Fibroblast of skin of right biceps (primary cell): ENCODE results near the gene TULP3.

Experiments
- DNase-seq: peaks from one replicate; pipeline ENCODE4 v3.0.0-alpha.2; 2013

The TULP3 gene

DNA sequence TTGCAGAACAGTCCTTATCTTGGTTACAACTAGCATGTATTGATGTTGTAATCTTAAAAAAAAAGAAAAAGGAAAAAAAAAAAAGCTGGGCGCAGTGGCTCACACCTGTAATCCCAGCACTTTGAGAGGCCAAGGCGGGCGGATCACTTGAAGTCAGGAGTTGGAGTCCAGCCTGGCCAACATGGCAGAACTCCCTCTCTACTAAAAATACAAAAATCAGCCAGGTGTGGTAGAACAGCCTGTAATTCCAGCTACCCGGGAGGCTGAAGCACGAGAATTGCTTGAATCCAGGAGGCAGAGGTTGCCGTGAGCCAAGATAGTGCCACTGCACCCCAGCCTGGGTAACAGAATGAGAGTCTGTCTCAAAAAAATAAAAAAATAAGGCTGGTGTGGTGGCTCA, 42.9 kb downstream of the TULP3 start:
- no peak for DNase-seq

DNA sequence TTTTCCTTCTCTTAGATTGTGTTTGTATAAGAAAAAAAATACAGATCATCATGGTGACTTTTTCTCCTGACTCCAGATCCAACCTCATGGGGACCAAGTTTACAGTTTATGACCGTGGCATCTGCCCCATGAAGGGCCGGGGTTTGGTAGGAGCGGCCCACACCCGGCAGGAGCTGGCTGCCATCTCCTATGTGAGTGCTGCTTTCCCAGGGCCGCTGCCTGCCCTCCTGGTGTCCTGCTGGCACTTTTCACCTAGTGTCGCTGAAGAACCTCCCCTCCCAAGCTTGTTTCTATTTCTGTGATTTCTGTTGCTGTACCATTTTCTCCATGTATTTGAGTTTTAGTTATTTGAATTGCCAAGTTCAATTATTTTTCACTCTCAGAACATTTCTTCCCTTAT, 43.7 kb downstream of the TULP3 start:
- DNase-seq = no peak

DNA sequence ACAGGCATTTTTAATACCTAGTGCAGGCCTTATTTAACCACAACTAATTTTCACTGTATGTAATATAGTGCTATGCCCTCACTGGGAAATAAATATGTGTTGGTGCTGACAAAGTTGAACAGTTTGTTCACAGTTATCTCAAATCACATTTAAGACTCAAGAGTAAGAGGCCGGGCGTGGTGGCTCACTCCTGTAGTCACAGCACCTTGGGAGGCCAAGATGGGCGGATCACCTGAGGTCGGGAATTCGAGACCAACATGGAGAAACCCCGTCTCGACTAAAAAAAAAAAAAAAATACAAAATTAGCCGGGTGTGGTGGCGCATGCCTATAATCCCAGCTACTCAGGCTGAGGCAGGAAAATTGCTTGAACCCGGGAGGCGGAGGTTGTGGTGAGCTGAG, 45.6 kb downstream of the TULP3 start:
- no peak for DNase-seq

DNA sequence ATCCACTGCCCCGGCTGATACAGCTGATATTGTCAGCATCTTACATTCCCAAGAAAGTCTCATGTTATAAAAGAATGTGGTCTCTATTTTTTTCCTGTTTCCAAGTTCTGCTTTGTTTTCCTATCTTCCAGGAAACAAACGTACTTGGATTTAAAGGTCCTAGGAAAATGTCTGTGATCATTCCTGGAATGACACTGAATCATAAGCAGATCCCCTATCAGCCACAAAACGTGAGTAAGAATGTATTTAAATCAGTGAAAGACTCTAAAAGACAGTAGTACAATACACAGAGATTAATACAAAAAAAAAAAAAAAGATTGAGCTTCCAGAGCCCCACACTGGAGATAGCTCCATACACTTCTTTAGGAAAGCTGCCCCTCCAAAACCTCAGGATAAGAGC, 46.8 kb downstream of the TULP3 start:
- no peak for DNase-seq

DNA sequence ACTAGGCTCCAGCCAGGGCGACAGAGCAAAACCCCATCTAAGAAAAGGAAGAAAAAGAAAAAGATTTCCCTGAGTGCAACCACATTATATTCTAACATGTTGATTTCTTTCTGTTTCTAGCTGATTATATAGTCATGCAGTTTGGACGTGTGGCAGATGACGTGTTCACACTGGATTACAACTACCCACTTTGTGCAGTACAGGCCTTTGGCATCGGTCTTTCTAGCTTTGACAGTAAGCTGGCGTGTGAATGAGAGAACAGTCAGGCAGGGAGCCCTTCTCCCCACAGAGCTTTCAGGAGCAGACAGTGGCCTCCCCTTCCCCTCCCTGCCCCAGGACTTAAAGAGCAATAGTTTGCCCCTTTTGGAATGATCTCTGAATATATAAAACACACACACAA, 48.5 kb downstream of the TULP3 start:
- no peak for DNase-seq

DNA sequence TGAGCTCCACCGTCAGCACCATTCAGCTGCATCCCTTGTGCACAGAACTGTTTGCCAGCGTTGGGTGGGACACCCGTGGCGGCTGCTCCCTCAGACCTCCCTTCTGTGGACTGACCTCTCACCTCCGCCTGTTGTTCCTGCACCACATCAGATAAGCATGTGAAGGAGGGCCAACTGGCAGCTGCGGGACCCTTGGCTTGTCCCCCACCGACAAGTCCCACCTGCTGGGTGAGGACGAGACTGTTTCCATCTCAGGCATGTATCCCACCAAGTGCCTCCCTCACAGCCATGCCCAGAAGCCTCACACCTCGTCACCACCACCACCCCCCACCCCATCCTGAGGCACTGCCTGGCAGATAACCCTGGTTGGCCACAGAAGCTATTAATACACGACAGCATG, 49.9 kb downstream of the TULP3 start:
- no peak for DNase-seq

DNA sequence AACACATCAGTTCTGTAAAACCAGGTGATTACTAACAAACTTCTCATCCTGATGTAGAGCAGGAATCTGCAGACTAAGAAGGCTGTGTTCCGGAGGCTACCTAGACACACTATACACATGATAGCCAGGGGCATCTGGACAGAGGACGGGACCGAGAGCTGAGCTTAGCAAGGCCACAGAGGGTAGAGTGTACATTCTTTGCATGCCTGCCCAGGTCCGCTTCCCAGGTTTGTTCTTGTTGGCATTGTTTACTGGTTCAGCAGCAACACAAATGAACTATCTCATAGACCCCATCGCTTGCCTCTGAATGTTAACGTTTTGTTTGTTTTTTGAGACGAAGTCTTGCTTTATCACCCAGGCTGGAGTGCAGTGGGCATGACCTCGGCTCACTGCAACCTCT, 50.8 kb downstream of the TULP3 start:
- DNase-seq = no peak

DNA sequence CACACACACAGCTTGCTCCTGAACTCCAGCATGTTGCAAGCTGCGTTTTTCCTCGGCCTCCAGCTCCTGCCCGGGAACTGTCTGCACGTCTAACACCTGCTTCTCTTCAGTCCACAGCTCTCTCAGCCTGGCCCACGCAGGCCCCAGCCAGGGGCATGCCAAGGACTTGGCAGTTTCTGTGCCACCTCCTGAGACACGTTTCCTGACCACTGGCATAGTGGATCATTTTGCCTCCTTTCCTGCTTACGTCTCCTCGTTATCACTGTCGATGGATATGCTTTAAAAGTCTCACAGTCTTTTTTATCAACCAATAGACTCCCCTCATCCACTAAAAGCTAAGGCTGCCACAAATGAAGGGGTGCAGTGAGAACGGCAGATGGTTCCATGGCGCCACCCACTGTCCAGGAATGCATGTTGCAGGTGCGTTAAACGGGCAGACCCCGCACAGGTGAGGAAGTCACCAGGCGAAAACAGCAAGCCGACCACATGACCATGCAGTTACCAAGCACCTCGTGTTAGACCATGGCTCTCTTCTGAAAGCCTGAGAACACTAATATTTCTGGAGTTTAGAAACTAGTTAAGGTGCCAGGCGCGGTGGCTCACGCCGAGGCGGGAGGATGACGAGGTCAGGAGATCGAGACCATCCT, 53.8 kb downstream of the TULP3 start:
- no peak for DNase-seq

DNA sequence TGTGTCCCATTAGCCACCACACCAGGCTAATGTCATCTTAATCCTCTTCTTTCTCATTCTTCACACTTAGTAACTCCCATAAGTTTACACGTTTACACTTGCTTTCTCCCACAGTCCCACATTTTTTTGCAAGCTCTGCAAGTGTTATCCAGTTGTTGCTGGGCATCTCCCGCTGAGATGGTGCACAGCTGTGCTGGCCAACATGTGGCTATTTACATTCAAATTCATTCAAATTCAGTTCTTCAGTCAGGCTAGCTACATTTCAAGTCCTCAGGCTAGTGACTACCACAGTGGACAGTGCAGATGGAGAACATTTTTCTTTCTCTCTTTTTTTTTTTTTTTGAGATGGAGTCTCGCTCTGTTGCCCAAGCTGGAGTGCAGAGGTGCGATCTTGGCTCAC, 58.7 kb downstream of the TULP3 start:
- no peak for DNase-seq

DNA sequence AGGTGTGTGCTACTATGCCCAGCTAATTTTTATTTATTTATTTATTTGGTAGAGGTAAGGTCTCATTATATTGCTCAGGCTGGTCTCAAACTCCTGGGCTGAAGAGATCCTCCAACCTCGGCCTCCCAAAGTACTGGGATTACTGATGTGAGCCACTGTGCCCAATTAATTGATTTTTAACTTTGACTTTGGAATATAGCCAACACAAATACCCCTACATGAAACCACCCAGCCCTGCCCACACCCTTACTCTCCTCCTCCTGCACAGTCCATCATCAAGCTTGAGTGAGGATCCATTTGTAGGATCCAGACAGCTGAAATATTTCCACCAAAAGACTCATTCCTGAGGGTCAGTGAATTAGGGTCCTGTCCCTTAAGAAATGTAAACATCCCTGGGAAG, 65.2 kb downstream of the TULP3 start:
- no peak for DNase-seq

DNA sequence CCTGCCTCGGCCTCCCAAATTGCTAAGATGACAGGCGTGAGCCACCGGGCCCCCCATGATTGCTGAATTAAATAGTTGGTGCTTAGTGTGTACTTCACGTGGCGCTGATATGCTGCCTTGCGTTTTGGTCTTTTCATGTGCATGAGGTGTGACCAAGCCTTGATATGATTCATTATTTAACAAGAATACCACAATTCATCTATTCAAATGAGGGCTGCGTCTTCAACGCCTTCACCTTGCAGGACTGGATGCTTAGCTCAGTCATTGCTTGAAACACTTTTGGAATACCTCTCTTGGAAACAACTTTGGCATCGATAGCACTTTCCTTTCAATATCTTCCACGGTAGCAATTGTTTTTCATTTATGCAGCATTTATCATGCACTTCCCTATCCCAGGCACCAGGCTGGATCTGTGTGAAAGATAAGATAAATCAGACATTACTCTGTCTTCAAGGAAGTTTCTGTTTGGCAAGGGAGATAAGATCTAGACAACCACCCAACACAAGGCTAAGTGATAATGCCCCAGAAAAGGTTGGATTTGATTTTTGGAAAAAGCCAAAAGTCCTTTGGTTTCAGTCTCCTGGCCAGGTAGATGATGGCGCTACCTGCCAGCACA, 67.2 kb downstream of the TULP3 start:
- no peak for DNase-seq

DNA sequence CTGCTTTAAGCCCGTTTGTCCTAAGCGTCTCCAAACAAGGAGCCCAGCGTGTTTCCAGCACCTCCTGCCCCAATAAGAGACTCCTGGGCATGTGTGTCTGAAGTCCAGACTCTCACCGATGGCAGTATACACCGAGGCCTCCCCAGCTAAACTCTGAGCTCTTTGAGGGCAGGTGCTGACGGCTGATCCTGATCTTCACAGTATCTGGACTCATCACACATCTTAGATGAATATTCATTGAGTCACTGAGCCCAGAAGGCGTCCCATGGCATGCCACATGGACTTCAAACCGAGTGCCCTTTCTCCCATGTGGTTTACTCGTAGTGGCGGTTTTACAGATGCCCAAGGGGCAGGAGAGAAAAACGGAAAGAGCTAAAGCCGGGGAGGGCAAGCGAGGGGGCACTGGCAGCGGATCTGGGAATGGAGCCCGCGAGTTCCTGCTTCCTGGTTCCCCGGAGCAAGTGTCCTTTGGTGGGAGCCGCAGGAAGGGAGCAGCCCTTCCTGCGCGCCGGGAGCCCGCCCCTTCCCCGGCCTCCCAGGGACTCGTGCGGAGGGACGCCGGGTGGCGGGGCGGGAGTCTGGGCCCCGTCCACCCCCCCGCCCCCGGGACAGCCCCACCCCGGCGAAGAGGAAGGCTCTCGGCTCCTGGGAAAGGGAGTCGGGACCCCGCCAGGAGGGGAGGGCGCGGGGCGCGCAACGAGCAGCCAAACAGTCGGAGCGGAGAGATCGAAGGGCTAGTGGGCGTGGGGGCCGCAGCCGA, 67.9 kb downstream of the TULP3 start:
- peak; percentile 86 for DNase-seq

DNA sequence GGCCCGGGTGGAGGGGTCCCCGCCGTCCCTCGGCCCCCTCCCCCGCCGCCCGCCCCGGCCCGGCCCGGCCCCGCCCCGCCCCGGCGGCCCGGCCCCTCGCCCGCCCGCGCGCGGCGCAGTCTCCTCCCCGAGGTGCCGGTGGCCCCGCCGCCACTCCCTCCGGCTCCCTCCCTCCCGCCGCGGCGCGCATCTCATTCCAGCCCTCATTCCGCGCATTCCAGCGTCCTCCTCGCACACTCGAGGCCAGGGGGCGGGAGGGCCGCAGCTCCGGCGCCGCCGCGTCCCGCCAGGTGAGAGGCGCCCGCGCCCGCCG, 68.5 kb downstream of the TULP3 start, which contains the start of gene TEAD4:
Gene TEAD4 (plus strand): TSS at position 206 of the 313 bp plus-strand sequence.
- DNase-seq = peak; percentile 92

DNA sequence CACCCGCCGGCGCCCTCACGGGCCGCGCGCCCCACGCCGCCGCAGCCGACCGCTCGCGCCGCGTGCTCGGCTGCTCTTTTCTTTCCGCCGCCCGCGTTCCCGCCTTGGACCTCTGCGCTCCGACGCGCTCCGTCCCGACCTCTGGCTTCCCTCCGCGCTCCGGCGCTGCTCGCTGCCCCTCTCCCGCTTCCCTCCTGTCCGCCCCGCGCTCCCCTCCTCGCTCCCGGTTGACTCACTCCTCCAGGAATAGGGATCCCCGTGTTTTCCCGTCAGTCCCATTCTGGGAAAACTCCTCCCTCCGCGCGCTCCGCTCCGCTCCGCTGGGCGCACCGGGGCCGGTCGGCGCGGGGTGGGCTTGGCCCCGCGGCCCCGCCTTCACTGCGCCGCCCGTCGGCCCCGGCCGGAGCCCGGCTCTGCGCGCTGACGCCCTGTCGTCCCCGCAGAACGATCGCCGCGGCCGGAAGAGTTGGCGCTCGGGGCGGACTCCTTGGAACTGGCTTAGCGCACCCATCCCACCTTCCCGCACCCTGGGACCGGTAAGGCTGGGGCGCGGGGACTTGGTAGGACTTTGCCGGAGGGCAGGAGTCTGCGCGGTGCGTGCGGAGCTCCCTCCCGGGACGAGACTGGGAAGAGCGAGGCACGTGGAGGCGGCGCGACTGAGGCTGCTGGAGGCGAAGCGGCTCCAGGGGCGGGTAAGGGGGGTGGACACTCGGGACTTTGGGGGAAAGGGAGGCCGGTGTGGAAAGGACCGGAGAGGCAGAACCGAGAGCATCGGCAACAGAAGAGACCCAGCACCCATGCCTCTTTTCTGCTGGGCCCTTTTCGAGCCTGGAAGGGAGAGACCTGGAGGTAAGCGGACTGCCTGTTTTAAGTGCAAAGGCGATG, 69.1 kb downstream of the TULP3 start:
- DNase-seq = peak; percentile 80

DNA sequence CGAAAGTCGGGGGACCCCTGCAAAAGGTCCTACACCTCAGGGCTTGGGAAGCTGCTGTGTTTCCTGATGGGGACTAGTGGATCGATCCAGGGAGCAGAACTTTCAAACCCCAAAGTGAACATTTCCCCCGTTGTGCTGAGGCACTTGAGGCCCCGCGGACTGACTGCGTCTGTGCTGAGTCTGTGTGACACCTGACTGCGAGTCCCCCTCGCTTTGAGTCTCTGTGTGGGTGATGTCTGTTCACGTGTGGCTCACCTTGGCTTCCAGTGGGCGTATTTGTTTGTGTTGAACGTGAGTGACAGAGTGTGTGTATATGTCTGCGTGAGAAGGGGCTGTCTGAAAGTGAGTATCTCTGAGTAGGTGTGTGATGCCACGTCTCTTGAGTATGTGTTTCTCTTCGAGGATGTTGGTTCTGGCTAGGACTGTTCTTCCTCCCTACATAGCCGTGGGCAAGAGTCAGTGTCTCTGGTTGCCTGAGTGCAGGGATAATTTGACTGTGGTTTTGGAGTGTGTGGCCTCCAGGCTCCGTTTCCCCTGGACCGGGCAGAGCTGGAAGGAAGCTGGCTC, 69.8 kb downstream of the TULP3 start:
- peak; percentile 44 for DNase-seq

DNA sequence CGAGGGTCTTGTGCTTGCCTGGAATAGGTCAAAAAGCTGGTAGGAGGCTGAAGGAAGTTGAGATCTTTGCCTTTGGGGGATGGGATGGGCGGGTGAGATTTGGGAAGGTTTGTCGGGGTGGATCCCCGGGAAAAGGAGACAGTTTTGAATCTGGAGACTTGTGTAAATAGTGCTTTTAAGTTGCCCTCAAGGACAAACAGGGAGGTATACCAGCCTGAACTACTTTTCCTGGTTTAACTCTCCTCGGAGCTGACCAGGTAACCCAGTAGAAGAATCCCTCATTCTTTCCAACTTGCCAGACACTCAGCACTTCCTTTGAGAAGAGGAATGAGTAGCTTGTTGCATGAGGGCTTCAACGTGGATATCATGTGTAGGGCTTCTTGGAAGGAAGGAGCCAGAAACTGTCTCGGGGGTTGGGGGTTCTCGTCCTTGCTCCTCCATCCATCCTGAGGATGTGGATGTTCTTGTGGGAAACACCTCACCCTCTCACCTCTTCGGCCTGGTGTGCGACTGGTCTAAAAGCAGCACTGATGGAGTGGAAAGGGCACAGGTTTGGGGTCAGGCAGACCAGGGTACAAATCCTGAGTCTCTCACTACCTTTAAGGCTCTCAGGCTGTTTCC, 70.4 kb downstream of the TULP3 start:
- peak; percentile 26 for DNase-seq

DNA sequence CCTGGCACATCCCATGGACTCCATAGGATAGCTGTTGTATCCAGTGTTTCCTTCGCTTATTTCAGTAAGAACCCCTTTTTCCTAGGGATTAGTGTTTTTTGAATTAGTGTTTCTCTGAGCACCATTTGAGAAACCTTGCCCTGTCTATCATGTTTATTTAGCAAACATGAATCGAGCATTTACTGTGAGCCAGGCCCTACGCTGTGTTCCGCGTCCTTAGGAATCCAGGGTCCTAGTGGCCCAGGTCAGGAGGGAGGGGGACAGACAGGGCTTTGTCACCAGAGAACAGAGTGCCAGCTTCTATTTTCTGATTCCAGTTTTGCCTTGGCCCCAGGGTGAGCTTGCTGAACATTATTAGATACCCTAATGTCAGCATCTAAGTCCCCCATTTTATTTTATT, 71.0 kb downstream of the TULP3 start:
- no peak for DNase-seq

DNA sequence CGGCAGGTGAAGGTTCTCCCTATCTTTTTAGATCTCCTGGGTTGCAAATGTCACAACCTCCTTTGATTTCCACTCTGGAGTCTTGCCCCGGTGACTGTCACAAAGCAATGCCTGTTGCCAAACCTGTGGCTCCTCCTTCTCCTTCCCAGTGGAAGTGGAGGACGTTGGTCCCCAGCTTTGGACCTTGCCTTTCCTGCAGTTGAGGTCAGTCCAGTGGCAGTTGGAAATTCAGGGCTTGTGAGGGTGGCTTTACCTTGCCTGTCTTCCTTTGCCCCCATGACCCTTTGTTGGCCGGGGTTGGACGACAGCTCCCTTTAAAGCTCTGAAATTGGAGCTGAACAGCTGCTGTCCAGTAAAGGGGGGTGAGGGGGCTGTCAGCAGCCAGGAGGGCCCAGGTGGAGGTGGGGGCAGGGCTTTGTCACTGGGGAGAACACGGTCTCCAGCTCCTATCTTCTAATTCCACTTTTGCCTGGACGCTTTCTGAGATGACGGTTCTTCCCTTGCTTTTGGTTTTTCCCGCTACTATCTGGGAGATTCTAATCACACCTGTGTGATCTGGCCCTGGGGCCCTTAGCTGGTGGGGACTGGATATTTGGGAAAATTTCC, 72.6 kb downstream of the TULP3 start:
- no peak for DNase-seq

DNA sequence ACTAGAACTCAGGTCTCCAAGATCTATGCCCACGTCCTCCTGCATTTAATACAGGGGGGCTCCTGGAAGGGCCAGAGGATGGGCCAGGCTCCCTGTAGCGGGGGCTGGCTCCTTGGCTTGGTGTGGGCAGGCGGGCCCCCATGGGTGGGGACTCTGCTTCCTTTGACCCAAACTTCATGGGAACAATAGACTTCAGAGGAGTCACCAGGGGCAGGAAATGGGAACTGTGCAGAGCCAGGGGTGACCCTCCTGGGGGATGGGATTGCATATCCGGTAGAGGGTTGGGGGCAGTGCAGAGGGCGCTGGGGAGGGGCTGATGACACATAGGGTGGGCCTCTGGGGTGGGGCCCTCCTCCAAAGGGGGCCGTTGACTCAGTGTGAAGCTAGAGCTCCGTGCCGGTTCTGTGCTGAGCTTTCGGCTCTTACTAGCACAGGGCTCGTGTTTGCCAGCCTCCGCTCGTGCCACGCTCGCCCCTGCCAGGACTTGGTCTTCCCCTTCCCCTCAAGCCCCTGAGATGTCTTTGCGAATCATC, 73.1 kb downstream of the TULP3 start:
- DNase-seq = peak; percentile 74

DNA sequence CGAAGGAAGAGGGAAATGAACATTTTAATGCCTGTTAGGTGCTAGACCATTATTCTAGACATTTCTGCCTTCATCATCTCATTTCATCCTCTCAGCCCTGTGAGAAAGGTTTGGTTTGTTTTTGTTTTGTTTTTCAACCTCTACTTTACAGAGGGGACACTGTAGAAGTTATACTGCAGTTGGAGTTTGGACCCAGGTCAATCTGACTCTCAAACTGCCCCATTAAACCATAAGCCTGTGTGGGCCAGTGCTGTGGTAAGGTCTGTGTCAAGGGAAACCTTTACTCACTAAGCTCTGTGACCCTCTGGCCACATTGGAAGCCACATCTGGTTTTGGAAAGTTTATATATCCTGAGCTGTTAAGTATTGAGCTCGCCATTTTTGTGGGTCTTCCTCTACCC, 77.0 kb downstream of the TULP3 start:
- no peak for DNase-seq

DNA sequence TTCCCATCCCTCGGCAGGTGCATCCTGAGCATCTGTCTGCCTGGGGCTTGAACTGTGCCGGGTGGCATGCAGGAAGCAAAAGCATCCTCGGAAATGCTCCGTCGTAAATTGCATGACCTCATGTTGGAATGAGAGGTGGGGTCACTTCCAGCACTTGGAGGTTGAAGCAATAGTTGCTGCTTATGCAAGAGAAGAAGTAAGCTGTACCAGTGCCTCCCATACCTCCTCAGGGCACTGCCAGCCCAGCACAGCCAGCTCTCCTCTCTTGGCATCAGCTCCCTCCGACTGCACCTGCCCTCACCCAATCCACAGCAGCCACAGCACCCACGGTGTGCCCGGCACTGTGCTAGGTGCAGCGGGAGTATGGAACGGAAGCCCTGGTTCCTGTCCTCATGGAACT, 80.1 kb downstream of the TULP3 start:
- DNase-seq = no peak

DNA sequence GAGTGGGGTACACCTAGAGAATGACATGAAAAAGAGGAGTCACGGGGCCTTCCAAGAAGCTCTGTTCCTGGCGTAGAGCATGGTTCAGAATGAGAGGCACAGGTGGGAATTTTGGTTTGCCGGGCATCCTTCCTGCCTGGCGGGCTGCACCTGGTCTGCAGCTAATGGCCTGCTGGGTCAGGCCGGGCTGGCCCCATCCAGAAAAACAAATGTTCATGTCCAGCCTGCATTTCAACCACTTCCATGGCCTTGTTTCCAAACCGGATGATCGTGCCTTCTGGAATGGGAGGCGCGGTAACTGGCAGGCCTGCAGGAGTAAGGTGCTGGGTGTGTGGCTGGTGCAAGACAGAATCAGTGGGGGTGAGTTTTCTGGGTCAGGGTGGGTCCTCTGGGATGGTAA, 82.9 kb downstream of the TULP3 start:
- no peak for DNase-seq
